CD8-positive, alpha-beta memory T cell (primary cell): ENCODE results near the gene LINC01488. TPM values are rescaled to one million over a fixed set of nuclear protein-coding genes. Genes with fewer than 3 reads are reported as not detected.

Source experiments
- CTCF ChIA-PET: fragments of 350-600 bp; sonication (Branson Sonifier 250); formaldehyde crosslinking; loops from one replicate; lab custom pipeline; 2021; ENCODE audit warnings: antibody characterized with exemption; lab: Charles Lee
- POLR2A ChIA-PET: fragments of 350-600 bp; sonication (Branson Sonifier 250); formaldehyde crosslinking; loops from one replicate; lab custom pipeline; 2021; ENCODE audit warnings: antibody characterized with exemption; lab: Charles Lee
- DNase-seq, 5 donors: peaks; one replicate each; pipeline versions ENCODE4 v3.0.0 to v3.0.0-alpha.2; 2020 to 2022; ENCODE audit warnings: mixed read lengths in 1 of 5
- H3K27ac ChIP-seq: one replicate; pipeline ENCODE4 v1.7.0; 2013; ENCODE audit warnings: low read depth, mild to moderate bottlenecking, low read length, moderate library complexity
- H3K27me3 ChIP-seq: 2 replicates; pipeline ENCODE4 v1.7.0; 2013; ENCODE audit warnings: low read length, mild to moderate bottlenecking; ENCODE audit not compliant: insufficient read depth, poor library complexity, severe bottlenecking
- H3K36me3 ChIP-seq: 2 replicates; pipeline ENCODE4 v1.7.0; 2013; ENCODE audit warnings: mild to moderate bottlenecking, low read length, moderate library complexity; ENCODE audit not compliant: insufficient read depth
- H3K4me1 ChIP-seq: 2 replicates; pipeline ENCODE4 v1.7.0; 2013; ENCODE audit warnings: mild to moderate bottlenecking, low read length, moderate library complexity; ENCODE audit not compliant: insufficient read depth
- H3K4me3 ChIP-seq: 2 replicates; pipeline ENCODE4 v1.7.0; 2013; ENCODE audit warnings: mild to moderate bottlenecking, low read length
- H3K9me3 ChIP-seq: 2 replicates; pipeline ENCODE4 v1.7.0; 2013; ENCODE audit warnings: mild to moderate bottlenecking, low read length
- H3K27ac Mint-ChIP-seq, 8 donors: one replicate each; pipeline ENCODE4 v1.8.0; 2020 to 2021; ENCODE audit warnings: mixed read lengths in 8 of 8, mild to moderate bottlenecking in 6 of 8, inconsistent platforms in 3 of 8, moderate library complexity in 3 of 8
- H3K27me3 Mint-ChIP-seq, 2 donors: one replicate each; pipeline ENCODE4 v1.8.0; 2020 to 2021; ENCODE audit warnings: mixed read lengths in 2 of 2, mild to moderate bottlenecking in 1 of 2, moderate library complexity in 1 of 2
- H3K36me3 Mint-ChIP-seq, 3 donors: one replicate each; pipeline ENCODE4 v1.8.0; 2020 to 2021; ENCODE audit warnings: mixed read lengths in 3 of 3, inconsistent platforms in 1 of 3, mild to moderate bottlenecking in 1 of 3
- H3K4me1 Mint-ChIP-seq, 3 donors: one replicate each; pipeline ENCODE4 v1.8.0; 2020 to 2021; ENCODE audit warnings: mixed read lengths in 3 of 3, inconsistent platforms in 1 of 3, mild to moderate bottlenecking in 1 of 3
- H3K4me3 Mint-ChIP-seq, 7 donors: one replicate each; pipeline ENCODE4 v1.8.0; 2020 to 2021; ENCODE audit warnings: mixed read lengths in 7 of 7, mild to moderate bottlenecking in 6 of 7, moderate library complexity in 4 of 7, inconsistent platforms in 2 of 7
- H3K9me3 Mint-ChIP-seq, 5 donors: one replicate each; pipeline ENCODE4 v1.8.0; 2020 to 2022; ENCODE audit warnings: mixed read lengths in 5 of 5, mild to moderate bottlenecking in 3 of 5, moderate library complexity in 2 of 5, inconsistent platforms in 1 of 5
- polyA plus RNA-seq: library from polyadenylated mRNA; unstranded; fragments of 300-500 nt; fragmentation: Illumina TruSeq; gene quantifications from one replicate; pipeline ENCODE4 v1.2.3, GENCODE V29; 2021
- total RNA-seq, 2 experiments: library from RNA; stranded (reverse); gene quantifications; one replicate each; pipeline ENCODE4 v1.2.3, GENCODE V29; 2021

LINC01488 gene
- total and polyA plus RNA-seq, 3 experiments from 2014 or later = not detected

DNA sequence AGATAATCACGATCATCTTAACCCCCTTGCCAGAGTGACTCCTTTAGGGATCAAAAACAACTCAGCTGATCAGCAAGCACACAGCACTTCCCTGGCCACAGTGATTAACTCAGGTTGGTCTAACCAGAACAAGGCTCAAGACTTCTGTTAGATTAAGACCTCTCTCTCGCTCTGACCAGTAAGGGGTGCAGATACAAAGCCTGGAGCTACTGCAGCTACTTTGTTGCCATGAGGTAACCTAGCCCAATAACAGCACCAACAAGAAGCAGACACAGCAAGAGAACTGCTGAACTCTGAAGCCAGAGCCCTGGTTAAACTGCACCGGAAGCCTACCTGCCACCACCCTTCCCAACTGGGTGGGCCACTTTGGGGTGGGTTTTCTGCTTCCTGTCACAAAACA is 42.0 kb downstream of the LINC01488 start:
- no peak overlapping the region for H3K27ac ChIP-seq
- H3K9me3 ChIP-seq = no peaks in the 10 kb centered on the region
- ChIA-PET POLR2A (no interaction called here), CTCF (no interaction called here)
- H3K4me1 ChIP-seq = no peaks in the 10 kb centered on the region
- no peak overlapping the region for H3K27ac Mint-ChIP-seq
- no peaks in the 10 kb centered on the region for H3K36me3 Mint-ChIP-seq
- no peak for DNase-seq
- peaks cover 7 to 10% of the 10 kb centered on the region in 2 donors for H3K27me3 Mint-ChIP-seq
- no peaks in the 10 kb centered on the region for H3K4me1 Mint-ChIP-seq
- no peak overlapping the region for H3K4me3 Mint-ChIP-seq
- H3K27me3 ChIP-seq = no peaks in the 10 kb centered on the region
- no peaks in the 10 kb centered on the region for H3K36me3 ChIP-seq
- no peak overlapping the region for H3K4me3 ChIP-seq
- peaks cover 0 to 2% (median 0%) of the 10 kb centered on the region in 5 donors for H3K9me3 Mint-ChIP-seq

DNA sequence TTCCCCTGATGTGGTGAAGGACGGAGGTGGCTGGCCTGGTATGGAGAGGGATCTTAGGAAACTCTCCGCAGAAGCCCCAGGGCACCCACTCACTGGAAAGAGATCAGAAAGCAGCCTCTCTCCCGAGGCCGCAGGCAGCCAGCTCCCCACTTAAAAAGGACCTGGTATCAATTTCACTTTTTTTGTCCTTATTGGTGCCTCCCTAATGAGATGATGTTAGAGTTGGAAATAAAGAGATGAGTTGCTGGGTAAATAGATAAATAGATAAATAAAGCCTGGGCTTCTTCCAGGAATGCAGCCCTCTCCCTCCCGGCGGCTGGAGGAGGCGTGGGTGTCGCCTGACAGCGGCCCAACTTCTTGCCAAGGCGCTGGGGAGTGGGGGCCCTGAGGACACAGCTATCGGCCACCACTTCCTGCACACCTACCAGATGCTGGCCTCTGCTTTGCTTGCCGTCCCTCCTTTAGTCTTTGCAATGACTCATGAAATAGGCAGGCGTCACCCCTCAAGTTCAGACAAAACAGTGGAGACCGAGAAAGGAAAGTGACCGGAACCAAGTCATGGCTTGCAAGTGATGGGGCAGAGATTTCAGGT is 42.9 kb downstream of the LINC01488 start:
- H3K4me1 ChIP-seq = no peaks in the 10 kb centered on the region

DNA sequence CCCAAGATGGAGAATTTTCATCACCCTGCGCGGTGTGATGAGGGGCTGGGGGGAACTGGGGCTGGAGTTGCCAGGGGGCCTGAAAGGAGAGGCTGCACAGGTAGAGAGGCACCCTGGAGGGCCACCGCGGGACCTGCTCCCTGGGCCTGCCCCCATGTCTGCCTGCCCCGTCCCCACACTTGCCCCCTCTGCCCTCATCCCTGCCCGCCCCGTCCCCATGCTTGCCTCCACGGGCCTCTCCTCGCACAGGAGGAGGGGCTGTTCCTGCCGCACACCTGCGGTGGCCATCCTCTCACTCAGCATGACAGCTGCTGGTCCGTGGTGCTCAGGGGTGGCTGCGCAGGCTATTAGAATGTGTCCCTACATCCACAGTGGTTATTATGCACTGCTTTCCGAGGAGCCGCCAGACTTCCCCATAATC is 43.5 kb downstream of the LINC01488 start:
- no peaks in the 10 kb centered on the region for H3K9me3 ChIP-seq
- peak in 1 of 5 donors; percentile 16 for DNase-seq
- Mint-ChIP-seq H3K27ac (no peak overlapping the region), H3K9me3 (no peaks in the 10 kb centered on the region), H3K4me1 (no peaks in the 10 kb centered on the region), H3K4me3 (no peak overlapping the region), H3K36me3 (no peaks in the 10 kb centered on the region), H3K27me3 (peaks cover 3 to 17% of the 10 kb centered on the region in 2 donors)
- no peaks in the 10 kb centered on the region for H3K4me1 ChIP-seq
- H3K27me3 ChIP-seq = no peaks in the 10 kb centered on the region
- H3K36me3 ChIP-seq = no peaks in the 10 kb centered on the region
- no peak overlapping the region for H3K4me3 ChIP-seq
- ChIA-PET POLR2A (no interaction called here), CTCF (no interaction called here)
- H3K27ac ChIP-seq = no peak overlapping the region

More for the DNA sequence above, 42.9 kb downstream of the LINC01488 start:
- Mint-ChIP-seq H3K27ac (no peak overlapping the region), H3K27me3 (peaks cover 3 to 13% of the 10 kb centered on the region in 2 donors), H3K36me3 (no peaks in the 10 kb centered on the region), H3K9me3 (no peaks in the 10 kb centered on the region), H3K4me1 (no peaks in the 10 kb centered on the region), H3K4me3 (no peak overlapping the region)
- ChIA-PET POLR2A (no interaction called here), CTCF (no interaction called here)
- H3K9me3 ChIP-seq = no peaks in the 10 kb centered on the region
- H3K27ac ChIP-seq = no peak overlapping the region
- H3K4me3 ChIP-seq = no peak overlapping the region
- H3K27me3 ChIP-seq = no peaks in the 10 kb centered on the region
- DNase-seq = peak in 1 of 5 donors; percentile 13
- no peaks in the 10 kb centered on the region for H3K36me3 ChIP-seq

DNA sequence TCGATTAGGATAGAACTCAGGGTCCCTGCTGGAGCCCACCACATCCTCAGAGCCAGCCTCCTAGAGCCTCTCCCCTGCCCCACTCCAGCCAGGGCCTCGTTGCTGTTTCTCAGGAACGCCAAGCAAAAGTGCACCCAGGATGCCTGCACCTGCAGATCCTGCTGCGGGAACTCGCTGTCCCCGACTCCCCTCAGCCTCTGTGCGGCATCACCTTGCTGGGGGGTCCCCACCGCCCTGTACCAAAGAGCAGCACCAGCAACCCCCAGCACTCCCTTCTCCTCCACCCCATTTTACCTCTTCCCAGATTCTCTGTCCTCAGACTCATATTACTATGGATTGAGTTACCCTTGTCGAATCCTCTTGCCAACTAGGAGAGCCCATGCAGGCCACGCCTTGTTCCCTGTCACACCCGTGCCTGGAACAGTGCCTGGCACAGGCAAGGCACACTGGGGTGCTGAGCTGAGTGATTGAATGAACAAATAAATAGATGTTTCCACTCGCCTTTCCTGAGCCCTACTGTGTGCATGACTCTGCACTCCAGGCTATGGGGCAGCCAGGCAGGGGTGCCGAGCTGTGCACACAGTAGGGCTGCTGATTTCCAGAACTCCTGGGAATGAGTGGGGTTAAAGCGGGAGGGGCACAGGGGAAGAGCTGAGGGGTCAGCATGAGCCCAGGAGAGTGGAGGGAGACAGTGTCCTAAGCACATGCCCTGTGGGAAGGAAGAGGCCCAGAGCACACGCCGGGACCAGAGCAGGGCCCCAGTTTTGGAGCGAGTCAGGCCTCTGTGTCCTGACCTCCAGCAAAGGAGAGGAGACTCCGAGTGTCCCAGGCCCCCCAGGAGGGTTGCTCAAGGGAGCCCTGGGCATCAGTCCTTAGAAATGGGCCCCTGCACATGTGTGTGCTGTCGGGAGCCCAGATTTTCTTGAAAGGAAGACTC is 44.3 kb downstream of the LINC01488 start:
- ChIA-PET CTCF (no interaction called here), POLR2A (no interaction called here)
- H3K9me3 ChIP-seq = no peaks in the 10 kb centered on the region
- H3K27me3 ChIP-seq = no peaks in the 10 kb centered on the region
- Mint-ChIP-seq H3K4me3 (no peak overlapping the region), H3K27me3 (peaks cover 5 to 25% of the 10 kb centered on the region in 2 donors), H3K36me3 (no peaks in the 10 kb centered on the region), H3K27ac (no peak overlapping the region), H3K9me3 (no peaks in the 10 kb centered on the region), H3K4me1 (no peaks in the 10 kb centered on the region)
- DNase-seq = peak in 1 of 5 donors; percentile 39
- H3K4me3 ChIP-seq = no peak overlapping the region
- H3K4me1 ChIP-seq = no peaks in the 10 kb centered on the region
- no peak overlapping the region for H3K27ac ChIP-seq
- H3K36me3 ChIP-seq = no peaks in the 10 kb centered on the region

DNA sequence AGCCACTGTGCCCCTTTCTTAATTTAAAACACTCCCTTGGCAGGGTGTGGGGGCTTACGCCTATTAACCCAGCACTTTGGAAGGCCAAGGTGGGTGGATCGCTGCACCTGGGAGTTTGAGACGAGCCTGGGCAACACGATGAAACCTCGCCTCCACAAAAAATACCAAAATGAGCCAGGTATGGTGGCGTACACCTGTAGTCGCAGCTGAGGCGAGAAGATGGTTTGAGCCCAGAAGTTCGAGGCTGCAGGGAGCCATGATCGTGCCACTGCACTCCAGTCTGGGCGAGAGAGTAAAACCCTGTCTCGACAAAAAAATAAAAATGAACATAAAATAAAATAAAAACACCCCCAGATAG is 45.0 kb downstream of the LINC01488 start:
- Mint-ChIP-seq H3K4me1 (no peaks in the 10 kb centered on the region), H3K36me3 (no peaks in the 10 kb centered on the region), H3K27me3 (peaks cover 6 to 25% of the 10 kb centered on the region in 2 donors), H3K27ac (no peak overlapping the region), H3K4me3 (no peak overlapping the region), H3K9me3 (no peaks in the 10 kb centered on the region)
- Histone ChIP-seq H3K36me3 (no peaks in the 10 kb centered on the region), H3K9me3 (no peaks in the 10 kb centered on the region), H3K4me1 (no peaks in the 10 kb centered on the region), H3K27me3 (no peaks in the 10 kb centered on the region), H3K4me3 (no peak overlapping the region), H3K27ac (no peak overlapping the region)
- DNase-seq = no peak
- ChIA-PET CTCF (no interaction called here), POLR2A (no interaction called here)

DNA sequence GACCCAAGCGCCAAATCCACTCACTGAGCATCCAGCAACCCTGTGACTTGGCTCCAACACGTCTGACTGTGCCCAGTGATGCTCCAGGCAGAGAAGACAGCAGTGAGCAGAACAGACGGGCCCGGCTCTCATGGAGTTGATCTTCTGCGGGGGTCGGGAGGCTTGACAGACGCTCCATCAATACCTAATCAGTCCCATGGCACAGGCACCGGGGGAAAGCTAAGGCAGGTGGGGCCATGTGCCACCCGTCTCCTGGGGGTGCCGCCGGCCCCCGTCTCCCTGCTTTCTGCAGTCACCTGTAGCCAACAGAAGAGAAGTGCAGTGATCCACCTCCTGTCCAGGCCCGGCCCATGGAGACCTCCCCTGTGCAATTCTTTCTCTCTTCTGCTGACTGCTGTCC is 47.5 kb downstream of the LINC01488 start:
- ChIA-PET CTCF (no interaction called here), POLR2A (no interaction called here)
- Mint-ChIP-seq H3K4me3 (no peak overlapping the region), H3K27ac (peak overlapping the region in 1 of 8 donors; percentile 64), H3K36me3 (no peaks in the 10 kb centered on the region), H3K27me3 (peaks cover 6 to 25% of the 10 kb centered on the region in 2 donors), H3K9me3 (no peaks in the 10 kb centered on the region), H3K4me1 (no peaks in the 10 kb centered on the region)
- H3K4me1 ChIP-seq = no peaks in the 10 kb centered on the region
- peak in 1 of 5 donors; percentile 8 for DNase-seq
- H3K27ac ChIP-seq = no peak overlapping the region
- H3K36me3 ChIP-seq = no peaks in the 10 kb centered on the region
- no peak overlapping the region for H3K4me3 ChIP-seq
- H3K27me3 ChIP-seq = no peaks in the 10 kb centered on the region
- no peaks in the 10 kb centered on the region for H3K9me3 ChIP-seq

DNA sequence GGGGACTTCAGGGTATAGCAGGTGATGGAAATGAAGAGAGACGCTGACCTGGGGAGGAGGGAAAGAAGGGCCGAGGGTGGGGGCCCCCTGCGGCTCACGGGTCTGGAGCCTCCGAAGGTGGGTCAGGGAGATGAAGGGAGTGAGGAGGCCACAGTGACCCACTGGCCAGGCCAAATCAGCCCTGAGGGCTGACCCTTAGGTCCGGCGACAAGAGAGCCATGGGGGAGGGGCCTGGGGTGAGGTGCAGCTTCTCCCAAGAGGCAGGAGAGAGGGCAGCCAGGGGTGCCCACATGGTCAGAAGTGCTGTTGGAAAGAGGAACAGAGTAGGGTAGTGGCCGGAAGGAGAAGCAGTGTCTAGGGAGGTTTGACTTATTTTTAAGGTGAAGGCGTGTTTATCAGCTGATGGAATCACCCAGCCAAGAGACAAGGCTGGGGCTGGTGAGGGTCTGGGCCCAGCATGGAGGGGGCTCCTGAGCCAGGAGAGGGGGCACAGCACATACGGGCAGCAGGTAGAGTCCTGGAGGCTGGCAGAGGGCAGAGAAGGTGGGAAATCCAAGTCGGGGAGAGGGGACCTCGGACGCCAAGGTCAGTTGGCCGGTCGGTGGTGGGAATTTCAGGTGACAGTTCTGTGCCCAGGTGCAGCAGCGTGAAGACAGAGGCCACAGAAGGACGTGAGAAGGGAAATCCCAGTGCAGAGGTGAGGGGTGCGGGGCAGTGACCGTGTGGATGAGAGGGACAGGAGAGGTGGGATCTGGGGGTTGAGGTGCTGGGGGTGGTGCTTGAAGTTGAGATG is 49.0 kb downstream of the LINC01488 start:
- Histone ChIP-seq H3K27me3 (no peaks in the 10 kb centered on the region), H3K4me1 (no peaks in the 10 kb centered on the region), H3K27ac (no peak overlapping the region), H3K36me3 (no peaks in the 10 kb centered on the region), H3K9me3 (no peaks in the 10 kb centered on the region), H3K4me3 (no peak overlapping the region)
- H3K27ac Mint-ChIP-seq = no peak overlapping the region
- no peaks in the 10 kb centered on the region for H3K36me3 Mint-ChIP-seq
- CTCF ChIA-PET = interaction anchor here (1.3 kb wide), 1 partner anchor 238 kb away, joined by 3 read pairs; no protein-coding TSS in a partner anchor
- POLR2A ChIA-PET = no interaction called here
- no peaks in the 10 kb centered on the region for H3K9me3 Mint-ChIP-seq
- no peaks in the 10 kb centered on the region for H3K4me1 Mint-ChIP-seq
- peak in 1 of 5 donors; percentile 39 for DNase-seq
- H3K27me3 Mint-ChIP-seq = peaks cover 6 to 25% of the 10 kb centered on the region in 2 donors
- H3K4me3 Mint-ChIP-seq = no peak overlapping the region
